SK-N-SH (cell line): ENCODE measurements around the gene CYTH4.

Experiments
- CTCF ChIP-seq: fragments of 200-600 bp; sonication (generic); IDR thresholded peaks from 2 replicates; pipeline ENCODE4 v1.6.1; 2017; ENCODE audit warnings: antibody characterized with exemption, mild to moderate bottlenecking, moderate library complexity
- ELF1 ChIP-seq: IDR thresholded peaks from 2 replicates; pipeline ENCODE4 v1.4.0; 2012
- EP300 ChIP-seq, 2 experiments: IDR thresholded peaks; 2 replicates each; pipeline versions ENCODE4 v1.4.0 to v1.6.1; 2012; ENCODE audit warnings: borderline replicate concordance in 1 of 2, low read depth in 1 of 2, low read length in 1 of 2
- FOSL2 ChIP-seq: IDR thresholded peaks from 2 replicates; pipeline ENCODE4 v1.4.0; 2012; ENCODE audit warnings: low read depth, mild to moderate bottlenecking, moderate library complexity, borderline replicate concordance
- FOXJ3 ChIP-seq: sonication (generic); formaldehyde crosslinking; IDR thresholded peaks from 2 replicates; pipeline ENCODE4 v1.5.1; 2020; ENCODE audit warnings: mild to moderate bottlenecking, missing genetic modification reagents
- FOXM1 ChIP-seq: IDR thresholded peaks from 2 replicates; pipeline ENCODE4 v1.4.0; 2012; ENCODE audit warnings: low read depth, mild to moderate bottlenecking
- JUND ChIP-seq: IDR thresholded peaks from 2 replicates; pipeline ENCODE4 v1.4.0; 2012
- MXI1 ChIP-seq: IDR thresholded peaks from 2 replicates; pipeline ENCODE4 v1.6.1; 2012; ENCODE audit warnings: mild to moderate bottlenecking, low read depth, low read length, improper control_type of control experiment
- NFIC ChIP-seq: IDR thresholded peaks from 2 replicates; pipeline ENCODE4 v1.4.0; 2012; ENCODE audit warnings: borderline replicate concordance
- REST ChIP-seq: IDR thresholded peaks from 2 replicates; pipeline ENCODE4 v1.6.1; 2012; ENCODE audit warnings: mild to moderate bottlenecking, low read depth, low read length, moderate library complexity
- SMC3 ChIP-seq: IDR thresholded peaks from 2 replicates; pipeline ENCODE4 v1.6.1; 2012; ENCODE audit warnings: low read depth, low read length, improper control_type of control experiment

- TF ChIP-seq CTCF: no peak
- no peak for TF ChIP-seq MXI1
- no peak for TF ChIP-seq FOSL2
- no peak for TF ChIP-seq FOXM1
- no peak for TF ChIP-seq JUND
- no peak for TF ChIP-seq REST
- no peak for TF ChIP-seq EP300 (IDR thresholded peaks at IDR 0.05; ENCODE audit: borderline replicate concordance in 1 of 2, low read depth in 1 of 2, low read length in 1 of 2)
- no peak for TF ChIP-seq ELF1
- TF ChIP-seq NFIC: no peak
- TF ChIP-seq SMC3: no peak
- no peak for TF ChIP-seq FOXJ3
These were observed 10.3 kb downstream of the CYTH4 start for GRCh38 chr22:37292641-37293040.
